OCI-M1 (cell line): ENCODE measurements around the gene KRTDAP.
"Not testable (repeated sequence)": the region's sequence is repeated elsewhere in the genome, so short reads cannot be mapped to it uniquely, and the experiment has no call there.

Experiments
- DNase-seq: peaks from one replicate; lab custom pipeline; 2025; lab: John Stamatoyannopoulos, UW

KRTDAP gene

DNA sequence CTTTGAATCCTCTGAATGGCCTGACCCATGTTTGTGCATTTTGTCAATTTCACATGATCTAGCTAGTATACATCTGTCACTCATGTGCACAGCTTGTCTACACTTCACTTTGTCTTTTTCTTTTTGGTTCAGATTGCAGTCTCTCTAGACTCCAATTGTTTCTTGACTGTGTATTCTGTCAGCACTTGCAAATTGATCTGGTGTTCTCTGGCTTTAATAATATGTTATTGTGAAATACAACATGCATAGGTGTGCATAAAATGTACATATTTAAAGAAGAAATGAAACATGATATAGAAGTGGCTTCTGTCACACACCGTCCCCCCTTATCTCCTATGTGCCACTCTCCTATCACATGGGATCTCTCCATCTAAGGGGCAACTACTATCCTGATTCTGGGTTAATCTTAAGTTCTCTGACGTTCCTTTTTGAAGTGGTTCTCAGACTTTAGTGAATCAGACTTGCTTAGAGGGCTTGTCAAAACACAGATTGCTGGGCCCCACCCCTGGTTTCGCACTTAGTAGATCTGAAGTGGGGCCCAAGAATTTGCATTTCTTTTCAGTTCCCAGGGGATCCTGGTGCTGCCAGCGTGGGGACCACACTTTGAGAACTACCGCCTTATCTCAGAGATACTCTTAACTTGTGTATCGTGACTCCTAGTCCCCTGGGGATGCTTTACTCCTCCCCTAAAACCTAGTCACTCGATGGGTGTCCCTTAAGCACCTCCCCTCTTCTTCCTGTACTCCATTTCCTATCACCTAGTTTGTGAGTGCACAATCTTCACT is 5.8 kb downstream of the KRTDAP start:
- DNase-seq, result no peak

- no peak for DNase-seq
These were observed 7.2 kb downstream of the KRTDAP start for GRCh38 chr19:35483089-35483488.

DNA sequence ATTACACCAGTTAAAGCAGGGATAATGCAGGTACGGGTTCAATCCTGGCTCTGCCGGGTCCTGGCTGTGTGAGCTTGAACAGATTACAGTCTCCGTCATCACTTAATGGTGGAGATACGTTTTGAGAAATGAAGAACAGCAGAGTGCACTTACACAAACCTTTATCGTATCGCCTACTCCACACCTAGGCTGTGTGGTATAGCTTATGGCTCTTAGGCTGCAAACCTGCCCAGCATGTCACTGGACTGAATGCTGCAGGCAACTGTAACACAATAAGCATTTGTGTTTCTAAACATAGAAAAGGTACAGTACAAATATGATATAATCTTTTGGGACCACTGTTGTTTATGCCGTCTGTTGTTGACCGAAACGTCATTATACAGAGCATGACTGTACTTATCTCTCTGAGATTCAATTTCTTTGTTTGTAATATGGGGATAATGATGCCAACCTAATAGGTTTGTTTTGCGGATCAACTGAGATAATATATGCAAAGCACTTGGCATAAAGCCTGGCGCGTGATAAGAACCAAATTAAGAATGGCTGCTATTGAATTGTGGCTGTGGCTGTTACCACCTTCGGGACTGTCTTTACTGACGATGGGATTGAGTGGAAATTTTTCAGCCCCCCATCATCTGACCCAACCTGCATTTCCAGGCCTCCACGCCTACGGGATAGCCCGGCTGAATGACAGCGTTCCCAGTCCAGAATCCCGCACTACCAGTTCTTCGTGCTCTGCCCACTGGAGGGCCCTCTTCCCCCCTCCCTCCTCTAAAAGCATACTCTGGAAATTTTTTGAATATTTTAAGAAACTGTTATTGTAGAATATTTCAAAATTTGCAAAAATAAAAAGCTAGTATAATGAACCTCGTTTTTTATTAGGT is 11.2 kb downstream of the KRTDAP start:
- no peak for DNase-seq

- peak; percentile 22 for DNase-seq
These were observed 14.1 kb downstream of the KRTDAP start for GRCh38 chr19:35476149-35476548.

DNA sequence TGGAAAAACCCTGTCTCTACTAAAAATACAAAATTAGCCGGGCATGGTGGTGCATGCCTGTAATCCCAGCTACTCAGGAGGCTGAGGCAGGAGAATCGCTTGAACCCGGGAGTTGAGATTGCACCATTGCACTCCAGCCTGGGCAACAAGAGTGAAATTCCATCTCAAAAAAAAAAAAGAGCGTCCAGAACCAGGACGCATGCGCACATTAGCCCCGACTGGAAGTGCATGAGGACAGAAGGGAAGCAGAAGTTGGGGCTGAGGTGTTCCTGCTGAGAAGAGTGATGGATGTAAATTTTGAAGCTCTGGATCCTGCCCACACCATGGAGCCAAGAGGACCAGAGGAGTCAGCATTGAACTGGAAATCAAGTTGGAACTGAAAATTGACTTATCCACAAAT is 15.7 kb downstream of the KRTDAP start:
- not testable (repeated sequence) for DNase-seq

- DNase-seq, result no peak
These were observed 16.2 kb downstream of the KRTDAP start for GRCh38 chr19:35474104-35474503.

DNA sequence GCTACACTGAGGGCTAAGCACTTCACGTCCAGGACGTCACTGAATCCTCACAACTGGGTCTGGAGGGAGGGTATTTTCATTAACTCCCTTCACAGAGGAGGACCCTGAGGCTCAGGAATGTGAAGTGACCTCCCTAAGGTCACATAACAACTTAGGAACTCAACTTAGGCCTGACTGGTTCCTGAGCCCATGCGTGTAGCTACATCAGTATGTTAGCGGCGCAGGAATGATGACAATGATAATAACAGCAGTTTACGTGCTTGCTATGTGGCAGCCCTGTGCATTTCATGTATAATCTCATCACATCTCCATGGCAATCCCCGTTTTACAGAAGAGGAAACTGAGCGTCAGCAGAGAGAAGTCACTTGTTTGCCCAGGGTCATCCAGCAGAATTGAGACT is 18.3 kb downstream of the KRTDAP start:
- no peak for DNase-seq

DNA sequence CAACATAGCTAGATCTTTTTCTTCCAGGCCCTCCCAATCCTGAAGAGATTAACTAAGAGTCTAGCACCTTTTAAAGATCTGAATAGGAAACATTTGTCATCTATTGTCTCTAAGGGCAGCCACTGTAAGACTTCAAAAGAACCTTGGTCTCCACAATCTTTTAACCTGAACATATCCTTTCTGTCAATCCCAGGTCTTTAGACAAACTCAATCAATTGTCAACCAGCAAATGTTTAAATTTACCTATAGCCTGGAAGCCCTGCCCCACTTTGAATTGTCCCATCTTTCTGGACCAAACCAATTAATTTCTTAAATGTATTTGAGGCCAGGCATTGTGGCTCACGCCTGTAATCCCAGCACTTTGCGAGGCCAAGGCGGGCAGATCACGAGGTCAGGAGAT is 19.2 kb downstream of the KRTDAP start:
- DNase-seq, result not testable (repeated sequence)

GRCh38 chr19:35470128-35470527 is 20.1 kb downstream of the KRTDAP start:
- DNase-seq, result no peak

- peak; percentile 70 for DNase-seq
These were observed 21.6 kb downstream of the KRTDAP start for GRCh38 chr19:35468637-35469036.

DNA sequence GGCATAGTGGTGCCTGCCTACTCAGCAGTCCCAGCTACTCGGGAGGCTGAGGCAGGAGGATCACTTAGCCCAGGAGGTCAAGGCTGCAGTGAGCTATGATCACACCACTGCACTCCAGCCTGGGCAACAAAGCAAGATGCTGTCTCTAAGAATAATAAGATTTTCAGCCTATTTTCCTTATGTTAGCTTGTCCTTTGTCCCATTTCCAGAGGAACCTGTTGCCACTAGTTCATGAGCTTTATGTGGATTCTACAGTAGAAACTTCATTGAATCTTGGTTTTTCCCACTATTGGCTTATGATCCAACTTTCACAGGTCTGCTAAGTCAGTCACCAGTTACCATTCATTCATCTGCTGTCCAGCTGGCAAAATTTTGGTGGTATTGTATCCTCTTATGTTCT is 24.0 kb downstream of the KRTDAP start:
- DNase-seq, result no peak

DNA sequence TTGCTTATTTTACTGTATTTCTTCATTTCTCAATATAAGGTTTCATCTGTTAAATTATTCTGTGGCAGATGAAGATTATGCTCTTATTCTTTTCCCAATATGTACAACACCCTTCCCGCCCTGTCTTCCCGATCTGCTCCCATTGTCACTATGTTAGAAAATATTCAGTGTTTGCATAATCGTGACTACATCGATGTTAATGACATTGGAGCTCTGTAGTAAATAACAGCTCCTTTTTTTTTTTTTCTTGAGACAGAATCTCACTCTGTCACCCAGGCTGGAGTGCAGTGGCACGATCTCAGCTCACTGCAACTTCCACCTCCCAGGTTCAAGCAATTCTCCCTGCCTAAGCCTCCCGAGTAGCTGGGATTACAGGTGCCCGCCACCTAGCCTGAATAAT is 27.3 kb downstream of the KRTDAP start:
- DNase-seq, result not testable (repeated sequence)

DNA sequence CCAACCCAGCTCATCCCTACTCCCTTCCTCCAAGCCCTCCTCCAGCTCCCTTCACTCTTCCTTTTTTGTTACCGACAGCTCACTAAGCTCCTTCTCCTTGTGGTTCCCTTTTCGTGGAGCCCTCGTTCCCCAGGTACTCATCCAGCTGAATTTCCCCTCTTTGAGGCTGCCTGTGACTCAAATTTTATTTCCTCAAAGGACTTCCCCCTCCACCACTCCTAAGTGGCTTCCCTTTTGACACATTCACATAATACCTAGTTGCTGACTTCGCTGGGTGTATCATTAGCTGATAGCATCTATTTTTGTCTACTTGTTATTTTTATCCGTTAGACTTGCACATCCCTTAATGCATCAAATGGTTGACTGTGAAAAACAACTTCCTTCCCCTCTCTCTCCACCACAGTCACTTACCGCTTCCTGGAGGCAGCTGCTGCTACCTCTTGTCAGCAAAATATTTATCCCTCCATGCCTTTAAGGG is 27.7 kb downstream of the KRTDAP start:
- peak; percentile 20 for DNase-seq

DNA sequence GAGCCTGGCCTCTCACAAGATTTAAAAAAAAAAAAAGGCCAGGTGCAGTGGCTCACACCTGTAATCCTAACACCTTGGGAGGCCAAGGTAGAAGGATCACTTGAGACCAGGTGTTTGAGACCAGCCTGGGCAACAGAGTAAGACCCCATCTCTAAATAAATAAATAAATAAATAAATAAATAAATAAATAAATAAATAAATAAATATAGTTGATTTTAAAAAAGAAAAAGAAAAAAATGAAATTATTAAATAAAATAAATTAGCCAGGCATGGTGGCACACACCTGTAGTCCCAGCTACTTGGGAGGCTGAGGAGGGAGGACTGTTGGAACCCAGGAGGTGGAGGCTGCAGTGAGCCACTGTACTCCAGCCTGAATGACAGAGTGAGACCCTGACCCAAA is 28.5 kb downstream of the KRTDAP start:
- not testable (repeated sequence) for DNase-seq

DNA sequence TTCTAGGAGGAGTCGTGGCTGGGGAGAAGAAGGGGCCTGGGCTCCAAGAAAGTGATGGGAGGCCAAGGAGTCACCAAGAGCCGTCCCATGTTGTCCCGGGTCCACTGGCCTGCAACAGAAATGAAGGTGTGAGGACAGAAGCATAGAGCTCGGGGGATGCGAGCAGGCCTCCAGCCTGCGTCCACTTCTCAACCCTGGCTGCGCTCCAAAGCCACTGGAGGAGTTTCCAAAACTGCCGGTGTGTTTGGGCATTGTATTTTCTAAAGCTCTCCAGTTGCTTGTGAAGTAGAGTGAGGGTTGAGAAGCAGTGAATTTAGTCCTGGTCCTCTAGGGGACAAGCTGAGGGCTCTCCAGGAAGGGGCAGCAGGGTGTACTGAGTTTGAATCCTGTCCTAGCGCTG is 29.2 kb downstream of the KRTDAP start:
- no peak for DNase-seq

DNA sequence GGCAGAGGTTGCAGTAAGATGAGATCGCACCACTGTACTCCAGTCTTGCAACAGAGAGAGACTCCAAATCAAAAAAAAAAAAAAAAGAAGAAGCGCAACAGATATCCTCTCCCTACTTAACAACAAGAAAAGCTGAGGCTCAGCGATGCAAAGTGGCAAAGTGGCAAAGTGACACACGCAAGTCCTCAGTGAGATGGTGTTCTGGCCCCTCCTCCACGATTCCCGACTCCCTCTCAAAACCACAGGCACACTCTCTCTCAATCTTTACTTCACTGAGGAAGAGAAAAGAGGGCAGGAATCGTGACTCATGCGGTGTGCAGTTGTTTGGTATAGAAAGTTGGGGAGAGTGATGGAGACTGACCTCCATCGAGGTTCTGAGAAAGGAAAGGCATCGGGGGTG is 29.7 kb downstream of the KRTDAP start:
- no peak for DNase-seq

- DNase-seq, result no peak
These were observed 30.7 kb downstream of the KRTDAP start for GRCh38 chr19:35459414-35460082.

DNA sequence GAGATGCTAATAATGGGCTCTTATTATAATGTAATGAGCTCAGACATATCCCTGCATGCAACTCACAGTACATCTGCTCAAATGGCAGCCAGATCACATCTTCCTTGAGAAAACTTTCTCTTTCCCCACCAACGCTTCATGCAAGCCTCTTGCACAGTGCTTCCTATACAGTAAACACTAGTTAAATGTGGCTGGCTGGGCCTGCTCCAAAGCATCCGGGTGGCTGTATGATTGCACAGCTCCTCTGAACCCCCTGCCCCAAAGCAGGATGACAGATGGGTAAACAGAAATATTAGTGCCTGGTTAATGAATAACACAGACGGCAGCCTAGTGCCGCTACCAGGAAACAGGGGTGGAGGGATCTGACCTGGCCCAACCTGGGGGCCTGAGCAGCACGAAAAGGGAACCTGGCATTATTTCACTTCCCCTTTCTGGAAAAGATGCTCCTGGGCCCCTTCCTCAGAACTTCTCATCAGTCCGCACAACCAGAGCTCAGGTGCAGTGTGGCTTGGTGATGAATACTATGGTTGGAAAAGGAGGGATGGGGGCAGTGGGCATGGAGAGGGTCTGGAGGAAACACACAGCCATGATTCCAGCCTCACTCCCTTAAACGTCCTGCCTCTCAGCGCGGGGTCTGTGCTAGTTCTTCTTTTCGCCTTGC is 31.4 kb downstream of the KRTDAP start:
- DNase-seq, result peak; percentile 36

DNA sequence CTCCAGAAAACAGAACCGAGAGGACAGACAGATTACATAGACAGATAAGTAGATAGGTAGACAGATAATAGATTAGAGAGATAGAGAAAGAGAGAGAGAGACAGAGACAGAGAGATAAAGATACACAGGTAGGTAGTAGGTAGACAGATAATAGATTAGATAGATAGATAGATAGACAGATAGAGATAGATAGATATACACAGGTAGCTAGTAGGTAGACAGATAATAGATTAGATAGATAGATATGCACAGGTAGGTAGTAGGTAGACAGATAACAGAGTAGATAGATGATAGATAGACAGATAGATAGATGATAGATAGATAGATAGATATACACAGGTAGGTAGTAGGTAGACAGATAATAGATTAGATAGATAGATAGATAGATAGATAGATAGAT is 32.1 kb downstream of the KRTDAP start:
- no peak for DNase-seq

DNA sequence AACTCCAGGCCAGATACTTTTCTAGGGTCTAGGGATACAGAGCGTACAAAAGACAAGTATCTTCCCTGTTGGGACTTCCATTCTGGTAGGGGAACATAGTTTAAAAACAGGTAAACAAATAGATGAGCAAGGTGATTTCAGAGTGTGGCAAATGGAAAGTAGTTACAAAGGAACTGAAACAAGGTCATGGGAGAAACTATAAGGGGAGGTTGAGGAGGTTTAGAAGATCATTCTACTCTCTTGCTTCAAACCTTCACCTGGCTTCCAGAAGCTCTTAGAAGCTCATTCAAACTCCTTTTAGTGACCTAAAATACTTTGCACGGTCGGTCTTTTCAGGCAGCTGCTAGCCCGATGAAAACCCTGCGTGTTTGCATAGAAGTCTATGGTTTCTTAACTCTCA is 33.1 kb downstream of the KRTDAP start:
- no peak for DNase-seq

GRCh38 chr19:35455616-35456201 is 34.6 kb downstream of the KRTDAP start:
- peak; percentile 28 for DNase-seq

DNA sequence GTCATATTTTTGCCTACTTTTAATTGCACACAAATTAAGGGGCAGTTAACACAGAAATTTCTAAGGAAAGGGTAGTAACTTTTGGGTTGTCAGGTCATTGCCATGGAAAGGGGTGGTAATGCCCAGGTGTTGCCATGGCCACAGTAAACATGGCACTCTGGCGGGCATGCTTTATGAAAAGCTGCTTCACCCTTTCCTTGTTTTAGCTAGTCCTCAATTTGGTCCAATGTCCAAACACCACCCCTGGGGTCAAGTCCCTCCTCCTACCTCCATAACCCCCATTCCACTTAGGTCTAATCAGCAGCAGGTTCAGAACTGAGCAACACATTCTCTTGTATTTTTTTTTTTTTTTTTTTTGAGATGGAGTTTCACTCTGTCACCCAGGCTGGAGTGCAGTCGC is 35.6 kb downstream of the KRTDAP start:
- DNase-seq, result no peak
